ENCODE results near the gene PPP1R9B. TPM values are rescaled to one million over a fixed set of nuclear protein-coding genes. Genes with fewer than 3 reads are reported as not detected.

PPP1R9B gene
- total and polyA plus RNA-seq, 2 of the 8 experiments (the other 6 are each of a cell fraction or from before 2014, with no cell fraction given): 5.2 to 13.1 TPM

DNA sequence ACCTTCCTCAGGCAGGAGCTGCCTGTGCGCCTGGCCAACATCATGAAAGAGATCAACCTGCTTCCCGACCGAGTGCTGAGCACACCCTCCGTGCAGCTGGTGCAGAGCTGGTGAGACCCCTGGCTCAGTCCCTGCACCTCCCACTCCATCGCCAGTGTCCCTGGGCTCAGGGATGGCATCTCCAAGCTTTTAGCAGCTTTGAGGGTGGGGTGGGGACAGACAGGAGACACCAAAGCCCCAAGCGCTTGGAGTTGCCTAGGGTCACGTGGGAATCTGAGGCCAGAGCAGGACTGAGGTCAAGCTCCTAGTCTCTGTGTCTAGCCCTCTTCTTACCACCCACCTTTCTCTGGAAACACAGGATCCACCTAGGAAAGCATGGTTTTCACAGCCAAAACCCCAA lies 53.0 kb downstream of the PPP1R9B start:
- no peaks in the 10 kb centered on the region for H4K20me1 ChIP-seq (replicated peaks in 1 of 2; ENCODE audit: control insufficient read depth in 1 of 2, insufficient read depth in 2 of 2, low read length in 2 of 2)
- FAIRE-seq (no peak), DNase-seq (ENCODE audit: low read depth in 1 of 2, low spot score in 2 of 2) (no peak)
- H3K27ac ChIP-seq (ENCODE audit: low read depth, low read length): no peak overlapping the region
- H3K36me3 ChIP-seq (ENCODE audit: control insufficient read depth in 2 of 4, insufficient read depth in 4 of 4, low read length in 3 of 4): peaks cover 0 to 9% (median 0%) of the 10 kb centered on the region in 4 experiments; a peak in 1 of 8 replicates
- TF ChIP-seq KDM5A (IDR thresholded peaks at IDR 0.05; ENCODE audit: low read length): no peak
- no peak for TF ChIP-seq RNF2 (IDR thresholded peaks at IDR 0.05; ENCODE audit: borderline replicate concordance, low read depth, low read length, missing control alignments, poor library complexity, severe bottlenecking)
- POLR2A ChIA-PET (ENCODE audit: partially characterized antibody): interaction anchor here (1.8 kb wide), 1 partner anchor 14 kb away, joined by 5 read pairs; no protein-coding TSS in a partner anchor
- no peak overlapping the region for H4K8ac ChIP-seq (ENCODE audit: extremely low read depth, insufficient read depth, low read length)
- peak overlapping the region; percentile 81; the same call in 1 of the 2 replicates for H2BK15ac ChIP-seq (ENCODE audit: low read length)
- H3K56ac ChIP-seq (replicated peaks; ENCODE audit: insufficient read length, low read depth, low read length): no peak overlapping the region
- H3K4me3 ChIP-seq (ENCODE audit: extremely low read depth in 1 of 4, insufficient read depth in 2 of 4, low read depth in 3 of 4, low read length in 4 of 4): no peak overlapping the region
- no peak overlapping the region for H2BK20ac ChIP-seq (ENCODE audit: low read length)
- H2AFZ ChIP-seq (ENCODE audit: low read length): no peak overlapping the region
- peaks cover 3% of the 10 kb centered on the region for H3K79me1 ChIP-seq (ENCODE audit: low read depth, low read length)
- H3K23me2 ChIP-seq (ENCODE audit: low read depth, low read length): peaks cover 17% of the 10 kb centered on the region
- H2AK5ac ChIP-seq (ENCODE audit: low read depth, low read length): no peak overlapping the region
- H3K23ac ChIP-seq (ENCODE audit: insufficient read length): no peak overlapping the region
- H3K4me2 ChIP-seq (ENCODE audit: insufficient read depth in 1 of 2, low read depth in 2 of 2, low read length in 2 of 2): no peak overlapping the region
- peaks cover 0 to 24% (median 17%) of the 10 kb centered on the region in 4 experiments; a peak in 6 of 7 replicates for H3K4me1 ChIP-seq (replicated peaks in 1 of 4; ENCODE audit: control insufficient read depth in 3 of 4, insufficient read depth in 4 of 4, low read length in 3 of 4)
- CTCF ChIA-PET (ENCODE audit: partially characterized antibody): interaction anchor here (0.9 to 15.7 kb wide), 6 partner anchors 10 to 299 kb away, joined by 3 to 412 read pairs (median 6); partner anchors contain the start of gene SGCA
- no peak overlapping the region for H3K4ac ChIP-seq (replicated peaks; ENCODE audit: insufficient read length, low read depth, low read length)
- H4K91ac ChIP-seq (replicated peaks; ENCODE audit: insufficient read length, low read length): no peak overlapping the region
- no peak overlapping the region for H2BK120ac ChIP-seq (replicated peaks; ENCODE audit: low read depth, low read length)
- no peak overlapping the region for H3K14ac ChIP-seq (ENCODE audit: insufficient read length)
- WGBS, 2 experiments (ENCODE audit: extremely low coverage in 1 of 2, insufficient coverage in 1 of 2, insufficient read length in 1 of 2, insufficient replicate concordance in 2 of 2, low coverage in 1 of 2, low lambda C conversion rate in 2 of 2, missing lambda C conversion rate in 1 of 2): 89% methylated on average over 7 of the region's 7 CpGs; no CpG with 5 or more reads in 1 of the 2 experiments
- no peak overlapping the region for H4K5ac ChIP-seq (ENCODE audit: insufficient read length, low read depth, low read length)
- no peak overlapping the region for H2BK5ac ChIP-seq (ENCODE audit: low read depth, low read length)
- no peak overlapping the region for H3K9ac ChIP-seq (replicated peaks in 1 of 4; ENCODE audit: extremely low read depth in 1 of 4, low read depth in 3 of 4, low read length in 3 of 4)
- peaks cover 0 to 3% (median 0%) of the 10 kb centered on the region in 4 experiments; a peak in 4 of 7 replicates for H3K27me3 ChIP-seq (replicated peaks in 1 of 4; ENCODE audit: control insufficient read depth in 3 of 4, extremely low read depth in 1 of 4, insufficient read depth in 3 of 4, low read length in 3 of 4)
- no peak overlapping the region for H3K18ac ChIP-seq (ENCODE audit: extremely low read depth, low read length)
- H3K79me2 ChIP-seq (ENCODE audit: control insufficient read depth in 1 of 2, insufficient read depth in 2 of 2, low read length in 2 of 2): peaks cover 0 to 4% of the 10 kb centered on the region in 2 experiments; a peak in 1 of 4 replicates
- no peak overlapping the region for H2BK12ac ChIP-seq (ENCODE audit: low read depth, low read length)
- H3K9me3 ChIP-seq (ENCODE audit: insufficient read depth in 2 of 2, low read depth in 1 of 2, low read length in 1 of 2): no peaks in the 10 kb centered on the region
